Fibroblast of lung (primary cell): ENCODE data around the gene ZBED3. TPM values are rescaled to one million over a fixed set of nuclear protein-coding genes. Genes with fewer than 3 reads are reported as not detected.

Source experiments
- DNase-seq, 2 donors: peaks; one replicate each; pipeline versions ENCODE4 v3.0.0 to v3.0.0-alpha.2; 2010; ENCODE audit warnings: low read depth in 2 of 2
- H2AFZ ChIP-seq: 2 replicates; pipeline ENCODE4 v1.5.1; 2012; ENCODE audit warnings: low read length, control low read depth, inconsistent platforms
- H3K27ac ChIP-seq: 2 replicates; pipeline ENCODE4 v1.5.1; 2011; ENCODE audit warnings: low read length, control low read depth; ENCODE audit not compliant: insufficient read depth
- H3K27me3 ChIP-seq: 2 replicates; pipeline ENCODE4 v1.5.1; 2011; ENCODE audit warnings: mild to moderate bottlenecking, low read length; ENCODE audit not compliant: control insufficient read depth, insufficient read depth
- H3K36me3 ChIP-seq: 2 replicates; pipeline ENCODE4 v1.5.1; 2011; ENCODE audit warnings: low read length; ENCODE audit not compliant: control insufficient read depth, insufficient read depth
- H3K4me1 ChIP-seq: 2 replicates; pipeline ENCODE4 v1.5.1; 2011; ENCODE audit warnings: low read length; ENCODE audit not compliant: control insufficient read depth, insufficient read depth; ENCODE audit errors: extremely low read depth
- H3K4me2 ChIP-seq: 2 replicates; pipeline ENCODE4 v1.5.1; 2011; ENCODE audit warnings: low read length, control low read depth; ENCODE audit not compliant: insufficient read depth; ENCODE audit errors: extremely low read depth
- H3K4me3 ChIP-seq, 4 experiments: fragments of 200-600 bp in 1 of 4; sonication (generic) in 1 of 4; replicated peaks in 1 of 4; 2 replicates each; pipeline ENCODE4 v1.5.1; 2011 to 2016; ENCODE audit warnings: low read length in 4 of 4, low read depth in 3 of 4, mild to moderate bottlenecking in 3 of 4, control low read depth in 2 of 4, inconsistent platforms in 1 of 4, mixed read lengths in 1 of 4; ENCODE audit not compliant: insufficient read depth in 1 of 4; ENCODE audit errors: control extremely low read depth in 1 of 4
- H3K79me2 ChIP-seq: 2 replicates; pipeline ENCODE4 v1.5.1; 2012; ENCODE audit warnings: mild to moderate bottlenecking, low read length, inconsistent platforms; ENCODE audit not compliant: control insufficient read depth, insufficient read depth
- H3K9ac ChIP-seq: 2 replicates; pipeline ENCODE4 v1.5.1; 2011; ENCODE audit warnings: mild to moderate bottlenecking, low read length, control low read depth; ENCODE audit not compliant: insufficient read depth
- H3K9me3 ChIP-seq: 2 replicates; pipeline ENCODE4 v1.5.1; 2012; ENCODE audit warnings: low read depth, low read length; ENCODE audit not compliant: control insufficient read depth, insufficient read depth
- H4K20me1 ChIP-seq: 2 replicates; pipeline ENCODE4 v1.5.1; 2011; ENCODE audit warnings: low read length; ENCODE audit not compliant: control insufficient read depth, insufficient read depth; ENCODE audit errors: extremely low read depth
- CTCF ChIP-seq, 2 donors: IDR thresholded peaks in 1 of 2; conservative IDR thresholded peaks in 1 of 2; 1 replicate in 1 of 2; 2 replicates in 1 of 2; pipeline ENCODE4 v1.5.1; 2011 to 2012; ENCODE audit warnings: low read length in 2 of 2, control low read depth in 1 of 2, inconsistent platforms in 1 of 2, low read depth in 1 of 2, mild to moderate bottlenecking in 1 of 2
- EZH2 ChIP-seq: IDR thresholded peaks from 2 replicates; pipeline ENCODE4 v1.5.1; 2012; ENCODE audit warnings: low read length, control low read depth, mild to moderate bottlenecking; ENCODE audit errors: missing control alignments
- polyA plus RNA-seq, 2 donors: library from polyadenylated mRNA; depleted of rRNA in 1 of 2; stranded (reverse) in 1 of 2; unstranded in 1 of 2; fragments of >200 nt; gene quantifications; 2 replicates each; pipeline ENCODE4 v1.2.1, GENCODE V29; 2011 to 2012; ENCODE audit warnings: missing spikeins in 1 of 2
- total RNA-seq: library from RNA; depleted of rRNA; stranded (reverse); fragments of >200 nt; gene quantifications from 2 replicates; pipeline ENCODE4 v1.2.1, GENCODE V29; 2014

The ZBED3 gene
- total and polyA plus RNA-seq, 2 donors (not counting 1 experiment from before 2014, with no cell fraction given) = 1.7 to 3.0 TPM

GRCh38 chr5:77064040-77064439, 23.0 kb downstream of the ZBED3 start:
- H3K79me2 ChIP-seq = no peaks in the 10 kb centered on the region
- no peaks in the 10 kb centered on the region for H3K36me3 ChIP-seq
- no peaks in the 10 kb centered on the region for H3K9me3 ChIP-seq
- no peak overlapping the region for H3K4me3 ChIP-seq
- no peaks in the 10 kb centered on the region for H4K20me1 ChIP-seq
- H2AFZ ChIP-seq = no peak overlapping the region
- H3K4me1 ChIP-seq = peaks cover 2% of the 10 kb centered on the region
- no peaks in the 10 kb centered on the region for H3K27me3 ChIP-seq
- H3K4me2 ChIP-seq = no peak overlapping the region
- no peak overlapping the region for H3K9ac ChIP-seq
- no peak overlapping the region for H3K27ac ChIP-seq
- DNase-seq = no peak
- TF ChIP-seq EZH2 (no peak), CTCF (conservative IDR thresholded peaks at IDR 0.05 in 1 of 2, IDR thresholded peaks at IDR 0.05 in 1 of 2; ENCODE audit: low read depth in 1 of 2, low read length in 2 of 2) (no peak)

- H3K27ac ChIP-seq = no peak overlapping the region
- no peak overlapping the region for H2AFZ ChIP-seq
- no peak overlapping the region for H3K4me3 ChIP-seq
- H3K9me3 ChIP-seq = no peaks in the 10 kb centered on the region
- no peaks in the 10 kb centered on the region for H3K27me3 ChIP-seq
- no peak overlapping the region for H3K9ac ChIP-seq
- H3K79me2 ChIP-seq = no peaks in the 10 kb centered on the region
- no peak for TF ChIP-seq CTCF (conservative IDR thresholded peaks at IDR 0.05 in 1 of 2, IDR thresholded peaks at IDR 0.05 in 1 of 2; ENCODE audit: low read depth in 1 of 2, low read length in 2 of 2)
- TF ChIP-seq EZH2 = no peak
- no peaks in the 10 kb centered on the region for H3K4me1 ChIP-seq
- H3K4me2 ChIP-seq = no peak overlapping the region
- no peak for DNase-seq
- no peaks in the 10 kb centered on the region for H4K20me1 ChIP-seq
- H3K36me3 ChIP-seq = no peaks in the 10 kb centered on the region
Observed at GRCh38 chr5:77046416-77047073, 40.5 kb downstream of the ZBED3 start.

- Histone ChIP-seq H3K4me2 (no peak overlapping the region), H3K4me1 (no peaks in the 10 kb centered on the region), H3K36me3 (peaks cover 2% of the 10 kb centered on the region), H2AFZ (no peak overlapping the region), H4K20me1 (no peaks in the 10 kb centered on the region), H3K27ac (no peak overlapping the region), H3K4me3 (no peak overlapping the region), H3K27me3 (no peaks in the 10 kb centered on the region), H3K79me2 (peaks cover 6% of the 10 kb centered on the region), H3K9me3 (no peaks in the 10 kb centered on the region), H3K9ac (no peak overlapping the region)
- DNase-seq = no peak
- TF ChIP-seq EZH2 (no peak), CTCF (conservative IDR thresholded peaks at IDR 0.05 in 1 of 2, IDR thresholded peaks at IDR 0.05 in 1 of 2; ENCODE audit: low read depth in 1 of 2, low read length in 2 of 2) (no peak)
Observed at GRCh38 chr5:77035950-77036349, 51.1 kb downstream of the ZBED3 start.
